WTC11 (cell line): ENCODE results near the gene KRTAP10-2. TPM values are rescaled to one million over a fixed set of nuclear protein-coding genes. Genes with fewer than 3 reads are reported as not detected.

Experiments
- NR3C1 ChIP-seq: sonication (generic); formaldehyde crosslinking; conservative IDR thresholded peaks from 2 replicates; pipeline ENCODE4 v1.8.1; 2023; ENCODE audit warnings: low read depth, mild to moderate bottlenecking, missing genetic modification reagents
- ZBTB43 ChIP-seq: sonication (generic); formaldehyde crosslinking; IDR thresholded peaks from 2 replicates; pipeline ENCODE4 v1.8.1; 2023; ENCODE audit warnings: mild to moderate bottlenecking, missing genetic modification reagents
- total RNA-seq: library from RNA; stranded (reverse); gene quantifications from 3 replicates; pipeline ENCODE4 v1.2.3, GENCODE V29; 2021

KRTAP10-2 gene
- total RNA-seq, 1 experiment from 2014 or later = not detected

GRCh38 chr21:44502171-44502958 lies 48.9 kb downstream of the KRTAP10-2 start (continued):
- TF ChIP-seq ZBTB43 (CRISPR knock-in tag) = no peak
- TF ChIP-seq NR3C1 = no peak
- TF ChIP-seq, all 79 proteins: peak for 0

Other genes starting within 250 kb of the KRTAP10-2 start
- 14.0 to 19.3 TPM (median 15.8 TPM) in 3 replicates for gene CFAP410, start 212.1 kb downstream of the KRTAP10-2 start, total RNA-seq
- gene TRPM2, start 197.9 kb downstream of the KRTAP10-2 start, total RNA-seq = 0.64 to 1.4 TPM (median 0.92 TPM) in 3 replicates
- 4.4 to 5.7 TPM (median 4.7 TPM) in 3 replicates for gene LRRC3, start 96.0 kb downstream of the KRTAP10-2 start, total RNA-seq
- not detected in 3 replicates for gene KRTAP10-1, start 11.3 kb downstream of the KRTAP10-2 start, total RNA-seq
- gene KRTAP10-3, start 7.3 kb upstream of the KRTAP10-2 start, total RNA-seq = not detected in 3 replicates
- gene KRTAP10-4, start 22.2 kb upstream of the KRTAP10-2 start, total RNA-seq = not detected in 3 replicates
- not detected in 3 replicates for gene KRTAP10-5, start 29.1 kb upstream of the KRTAP10-2 start, total RNA-seq
- 0.17 TPM in 1 of 3 replicates, not detected in the others for gene KRTAP10-6, start 41.0 kb upstream of the KRTAP10-2 start, total RNA-seq
- not detected in 3 replicates for gene KRTAP10-7, start 49.1 kb upstream of the KRTAP10-2 start, total RNA-seq
- not detected in 3 replicates for gene KRTAP10-8, start 60.6 kb upstream of the KRTAP10-2 start, total RNA-seq
- not detected in 3 replicates for gene KRTAP10-9, start 75.6 kb upstream of the KRTAP10-2 start, total RNA-seq
- gene KRTAP10-10, start 85.9 kb upstream of the KRTAP10-2 start, total RNA-seq = not detected in 3 replicates
- gene KRTAP10-11, start 94.9 kb upstream of the KRTAP10-2 start, total RNA-seq = not detected in 3 replicates
- gene KRTAP12-4, start 103.2 kb upstream of the KRTAP10-2 start, total RNA-seq = 0.50 TPM in 1 of 3 replicates, not detected in the others
- gene KRTAP12-3, start 106.4 kb upstream of the KRTAP10-2 start, total RNA-seq = not detected in 3 replicates
- gene KRTAP12-2, start 115.4 kb upstream of the KRTAP10-2 start, total RNA-seq = 0.25 TPM in 1 of 3 replicates, not detected in the others
- gene KRTAP12-1, start 130.7 kb upstream of the KRTAP10-2 start, total RNA-seq = 0.63 to 2.5 TPM (median 1.0 TPM) in 3 replicates
- gene KRTAP10-12, start 145.7 kb upstream of the KRTAP10-2 start, total RNA-seq = not detected in 3 replicates
- gene TSPEAR, start 160.1 kb upstream of the KRTAP10-2 start, total RNA-seq = 2.1 to 2.9 TPM (median 2.7 TPM) in 3 replicates